ENCODE data around the gene HOMER2.

DNA sequence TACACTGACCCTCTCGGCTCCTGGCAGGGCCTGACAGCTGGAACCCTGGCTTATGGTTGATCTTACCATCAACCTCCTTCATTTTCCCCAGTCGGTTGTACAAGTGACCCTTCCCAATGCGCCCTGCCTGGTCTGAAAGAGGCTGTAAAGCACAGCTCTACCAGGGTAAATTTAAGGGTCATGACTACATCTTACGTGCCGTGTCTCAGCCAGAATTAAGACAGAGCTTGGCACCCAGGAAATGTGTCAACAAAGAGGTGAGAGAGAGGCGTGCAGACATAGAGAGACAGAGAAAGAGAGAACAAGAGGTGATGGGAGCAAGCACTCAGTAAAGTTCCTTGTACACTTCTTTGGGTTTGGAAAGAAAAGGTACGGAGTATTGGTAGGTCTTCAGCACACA, 28.8 kb downstream of the HOMER2 start:
- TF ChIP-seq CTCF (conservative IDR thresholded peaks at IDR 0.05; ENCODE audit: low read length) (no peak), EZH2phosphoT487 (IDR thresholded peaks at IDR 0.05; ENCODE audit: borderline replicate concordance) (no peak)

All from Loucy (cell line).